ENCODE results near the gene ANXA2. TPM values are rescaled to one million over a fixed set of nuclear protein-coding genes. Genes with fewer than 3 reads are reported as not detected.

The ANXA2 gene
- total and polyA plus RNA-seq, 10 of the 15 experiments (the other 5 are each of a cell fraction or from before 2014, with no cell fraction given): 135 to 540 (median 281) TPM

GRCh38 chr15:60346077-60346476, 51.7 kb downstream of the ANXA2 start (continued):
- TF ChIP-seq ZBTB4 (CRISPR knock-in tag; IDR thresholded peaks at IDR 0.05) (no peak), MEF2A (IDR thresholded peaks at IDR 0.05; ENCODE audit: insufficient read depth, low read depth, low read length) (no peak), PML (IDR thresholded peaks at IDR 0.05; ENCODE audit: low read length) (no peak), RELA (IDR thresholded peaks at IDR 0.05; ENCODE audit: borderline replicate concordance, partially characterized antibody) (no peak), RAD51 (IDR thresholded peaks at IDR 0.05) (no peak), BCL3 (IDR thresholded peaks at IDR 0.05; ENCODE audit: borderline replicate concordance, insufficient read depth, low read depth, low read length, poor library complexity, severe bottlenecking) (no peak), KLF5 (IDR thresholded peaks at IDR 0.05; ENCODE audit: partially characterized antibody) (no peak)

- Histone ChIP-seq H3K9ac (ENCODE audit: control insufficient read depth, insufficient read depth, low read length) (no peak overlapping the region), H3K4me2 (ENCODE audit: control insufficient read depth, insufficient read depth) (no peak overlapping the region), H3K4me1 (ENCODE audit: control insufficient read depth, insufficient read depth, low read length) (no peaks in the 10 kb centered on the region), H3K27me3 (replicated peaks in 1 of 2; ENCODE audit: control insufficient read depth in 2 of 2, insufficient read depth in 2 of 2, low read length in 1 of 2) (no peaks in the 10 kb centered on the region), H4K20me1 (ENCODE audit: control insufficient read depth, insufficient read depth) (no peaks in the 10 kb centered on the region), H2AFZ (ENCODE audit: control insufficient read depth, low read depth, low read length) (no peak overlapping the region), H3K36me3 (ENCODE audit: control insufficient read depth in 2 of 2, insufficient read depth in 2 of 2, low read length in 1 of 2) (peaks cover 5 to 7% of the 10 kb centered on the region in 2 experiments), H3K27ac (ENCODE audit: control insufficient read depth, insufficient read depth) (no peak overlapping the region), H3K9me3 (replicated peaks; ENCODE audit: control insufficient read depth, insufficient read depth, low read length) (no peaks in the 10 kb centered on the region), H3K4me3 (no peak overlapping the region), H3K79me2 (ENCODE audit: control insufficient read depth, insufficient read depth, low read length) (no peaks in the 10 kb centered on the region)
- 69% methylated on average over 3 of the region's 3 CpGs for WGBS (ENCODE audit: insufficient coverage, insufficient replicate concordance, low lambda C conversion rate, missing lambda C conversion rate)
- no peak for ATAC-seq
- ChIA-PET CTCF (no interaction called here), RAD21 (ENCODE audit: unreplicated experiment) (no interaction called here), SMC1A (ENCODE audit: uncharacterized antibody, unreplicated experiment) (no interaction called here), POLR2A (no interaction called here)
- intact Hi-C loops (cut with micrococcal nuclease; ENCODE audit: unreplicated experiment): no loop called here
- no peak for FAIRE-seq
- BruUV-seq (replicated peaks): no TSS peak
- DNase-seq (ENCODE audit: low read depth, low spot score): no peak
- in situ Hi-C loops (cut with MboI): no loop called here
- no peak for TF ChIP-seq BACH1 (IDR thresholded peaks at IDR 0.05; ENCODE audit: borderline replicate concordance)
- no peak for TF ChIP-seq E2F4 (IDR thresholded peaks at IDR 0.05; ENCODE audit: low read depth, low read length)
- no peak for TF ChIP-seq MAX (IDR thresholded peaks at IDR 0.05; ENCODE audit: low read depth, low read length)
- TF ChIP-seq SREBF2 (IDR thresholded peaks at IDR 0.05; ENCODE audit: low read length): no peak
- no peak for TF ChIP-seq SUPT20H (IDR thresholded peaks at IDR 0.05; ENCODE audit: borderline replicate concordance, control insufficient read depth, low read depth, low read length)
- TF ChIP-seq GABPA (IDR thresholded peaks at IDR 0.05; ENCODE audit: low read depth): no peak
- TF ChIP-seq NR2C1 (IDR thresholded peaks at IDR 0.05): no peak
Observed at GRCh38 chr15:60345598-60345997, 52.2 kb downstream of the ANXA2 start.
